WTC11 (cell line): ENCODE measurements around the gene GIPC3.

ENCODE experiments used
- FOXJ3 ChIP-seq: sonication (generic); formaldehyde crosslinking; IDR thresholded peaks from 2 replicates; pipeline ENCODE4 v1.9.0; 2021; ENCODE audit warnings: missing genetic modification reagents, mild to moderate bottlenecking, borderline replicate concordance
- FOXP1 ChIP-seq: sonication (generic); formaldehyde crosslinking; IDR thresholded peaks from 2 replicates; pipeline ENCODE4 v1.8.0; 2022; ENCODE audit warnings: missing genetic modification reagents, mild to moderate bottlenecking, moderate library complexity, borderline replicate concordance
- ZNF121 ChIP-seq: sonication (generic); formaldehyde crosslinking; IDR thresholded peaks from 2 replicates; pipeline ENCODE4 v1.8.0; 2023; ENCODE audit warnings: missing genetic modification reagents
- ZNF138 ChIP-seq: sonication (generic); formaldehyde crosslinking; conservative IDR thresholded peaks from 2 replicates; pipeline ENCODE4 v1.8.1; 2022; ENCODE audit warnings: mild to moderate bottlenecking, moderate library complexity, missing genetic modification reagents
- ZNF317 ChIP-seq: sonication (generic); formaldehyde crosslinking; IDR thresholded peaks from 2 replicates; pipeline ENCODE4 v1.8.1; 2023; ENCODE audit warnings: low read depth, mild to moderate bottlenecking, moderate library complexity, missing genetic modification reagents, borderline replicate concordance
- TF ChIP-seq, protein P1 (sequence below): fragments of 200-600 bp; IDR thresholded peaks from 2 replicates; pipeline ENCODE4 v1.8.0; 2022; ENCODE audit warnings: antibody characterized with exemption
- TF ChIP-seq, protein P2 (sequence below): sonication (generic); formaldehyde crosslinking; conservative IDR thresholded peaks from 2 replicates; pipeline ENCODE4 v1.8.1; 2022; ENCODE audit warnings: mild to moderate bottlenecking, missing genetic modification reagents
- TF ChIP-seq, protein P3 (sequence below): sonication (generic); formaldehyde crosslinking; IDR thresholded peaks from 2 replicates; pipeline ENCODE4 v1.8.0; 2022; ENCODE audit warnings: mild to moderate bottlenecking, missing genetic modification reagents
- TF ChIP-seq, protein P4 (sequence below): sonication (generic); formaldehyde crosslinking; IDR thresholded peaks from 2 replicates; pipeline ENCODE4 v1.8.0; 2023; ENCODE audit warnings: missing genetic modification reagents, mild to moderate bottlenecking, borderline replicate concordance
- TF ChIP-seq, protein P5 (sequence below): sonication (generic); formaldehyde crosslinking; IDR thresholded peaks from 2 replicates; pipeline ENCODE4 v1.8.0; 2022; ENCODE audit warnings: mild to moderate bottlenecking, missing genetic modification reagents
- TF ChIP-seq, protein P6 (sequence below): sonication (generic); formaldehyde crosslinking; IDR thresholded peaks from 2 replicates; pipeline ENCODE4 v1.8.1; 2023; ENCODE audit warnings: mild to moderate bottlenecking, missing genetic modification reagents
- TF ChIP-seq, protein P7 (sequence below): sonication (generic); formaldehyde crosslinking; IDR thresholded peaks from 2 replicates; pipeline ENCODE4 v1.8.0; 2022; ENCODE audit warnings: mild to moderate bottlenecking, missing genetic modification reagents
- TF ChIP-seq, protein P8 (sequence below): sonication (generic); formaldehyde crosslinking; IDR thresholded peaks from 2 replicates; pipeline ENCODE4 v1.8.1; 2022; ENCODE audit warnings: low read depth, mild to moderate bottlenecking, moderate library complexity, missing genetic modification reagents, borderline replicate concordance

DNA sequence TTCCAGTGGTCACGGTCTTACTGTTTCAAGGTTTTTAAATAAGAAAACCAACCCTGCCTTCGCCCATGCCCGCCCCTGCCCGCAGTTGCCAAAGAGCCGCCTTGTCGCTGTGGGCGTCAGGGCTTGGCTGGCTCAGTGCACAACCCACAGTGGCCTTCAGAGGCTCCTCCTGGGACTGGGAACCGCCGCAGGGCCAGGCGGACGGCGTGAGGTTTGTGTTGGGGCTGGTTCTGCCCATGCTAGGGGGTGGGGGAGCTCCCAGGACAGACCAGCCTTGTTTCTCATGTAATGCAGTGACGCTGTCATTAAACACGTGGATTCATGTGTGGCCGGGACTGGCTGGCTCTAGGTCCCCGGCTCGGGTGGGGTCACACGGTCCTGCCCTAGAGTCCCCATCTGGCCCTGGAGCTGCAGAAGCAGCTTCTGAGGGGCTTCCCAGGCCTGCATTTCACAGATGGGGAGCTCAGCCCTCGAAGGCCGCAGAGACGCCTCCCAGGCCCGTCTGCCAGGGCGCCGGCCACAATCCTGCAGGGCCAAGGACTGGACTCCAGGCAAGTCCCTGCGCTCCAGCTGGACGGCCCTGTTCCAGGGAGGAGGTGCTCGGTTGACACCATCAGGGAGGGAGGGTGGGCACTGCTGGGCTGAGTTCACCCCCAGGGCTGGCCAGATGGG, 48.7 kb upstream of the GIPC3 start:
- TF ChIP-seq, protein P1, sequence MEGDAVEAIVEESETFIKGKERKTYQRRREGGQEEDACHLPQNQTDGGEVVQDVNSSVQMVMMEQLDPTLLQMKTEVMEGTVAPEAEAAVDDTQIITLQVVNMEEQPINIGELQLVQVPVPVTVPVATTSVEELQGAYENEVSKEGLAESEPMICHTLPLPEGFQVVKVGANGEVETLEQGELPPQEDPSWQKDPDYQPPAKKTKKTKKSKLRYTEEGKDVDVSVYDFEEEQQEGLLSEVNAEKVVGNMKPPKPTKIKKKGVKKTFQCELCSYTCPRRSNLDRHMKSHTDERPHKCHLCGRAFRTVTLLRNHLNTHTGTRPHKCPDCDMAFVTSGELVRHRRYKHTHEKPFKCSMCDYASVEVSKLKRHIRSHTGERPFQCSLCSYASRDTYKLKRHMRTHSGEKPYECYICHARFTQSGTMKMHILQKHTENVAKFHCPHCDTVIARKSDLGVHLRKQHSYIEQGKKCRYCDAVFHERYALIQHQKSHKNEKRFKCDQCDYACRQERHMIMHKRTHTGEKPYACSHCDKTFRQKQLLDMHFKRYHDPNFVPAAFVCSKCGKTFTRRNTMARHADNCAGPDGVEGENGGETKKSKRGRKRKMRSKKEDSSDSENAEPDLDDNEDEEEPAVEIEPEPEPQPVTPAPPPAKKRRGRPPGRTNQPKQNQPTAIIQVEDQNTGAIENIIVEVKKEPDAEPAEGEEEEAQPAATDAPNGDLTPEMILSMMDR: no peak
- TF ChIP-seq, protein P2, sequence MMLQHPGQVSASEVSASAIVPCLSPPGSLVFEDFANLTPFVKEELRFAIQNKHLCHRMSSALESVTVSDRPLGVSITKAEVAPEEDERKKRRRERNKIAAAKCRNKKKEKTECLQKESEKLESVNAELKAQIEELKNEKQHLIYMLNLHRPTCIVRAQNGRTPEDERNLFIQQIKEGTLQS: no peak
- no peak for TF ChIP-seq ZNF317 (CRISPR knock-in tag)
- TF ChIP-seq, protein P3, sequence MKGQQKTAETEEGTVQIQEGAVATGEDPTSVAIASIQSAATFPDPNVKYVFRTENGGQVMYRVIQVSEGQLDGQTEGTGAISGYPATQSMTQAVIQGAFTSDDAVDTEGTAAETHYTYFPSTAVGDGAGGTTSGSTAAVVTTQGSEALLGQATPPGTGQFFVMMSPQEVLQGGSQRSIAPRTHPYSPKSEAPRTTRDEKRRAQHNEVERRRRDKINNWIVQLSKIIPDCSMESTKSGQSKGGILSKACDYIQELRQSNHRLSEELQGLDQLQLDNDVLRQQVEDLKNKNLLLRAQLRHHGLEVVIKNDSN (CRISPR knock-in tag): no peak
- TF ChIP-seq, protein P4, sequence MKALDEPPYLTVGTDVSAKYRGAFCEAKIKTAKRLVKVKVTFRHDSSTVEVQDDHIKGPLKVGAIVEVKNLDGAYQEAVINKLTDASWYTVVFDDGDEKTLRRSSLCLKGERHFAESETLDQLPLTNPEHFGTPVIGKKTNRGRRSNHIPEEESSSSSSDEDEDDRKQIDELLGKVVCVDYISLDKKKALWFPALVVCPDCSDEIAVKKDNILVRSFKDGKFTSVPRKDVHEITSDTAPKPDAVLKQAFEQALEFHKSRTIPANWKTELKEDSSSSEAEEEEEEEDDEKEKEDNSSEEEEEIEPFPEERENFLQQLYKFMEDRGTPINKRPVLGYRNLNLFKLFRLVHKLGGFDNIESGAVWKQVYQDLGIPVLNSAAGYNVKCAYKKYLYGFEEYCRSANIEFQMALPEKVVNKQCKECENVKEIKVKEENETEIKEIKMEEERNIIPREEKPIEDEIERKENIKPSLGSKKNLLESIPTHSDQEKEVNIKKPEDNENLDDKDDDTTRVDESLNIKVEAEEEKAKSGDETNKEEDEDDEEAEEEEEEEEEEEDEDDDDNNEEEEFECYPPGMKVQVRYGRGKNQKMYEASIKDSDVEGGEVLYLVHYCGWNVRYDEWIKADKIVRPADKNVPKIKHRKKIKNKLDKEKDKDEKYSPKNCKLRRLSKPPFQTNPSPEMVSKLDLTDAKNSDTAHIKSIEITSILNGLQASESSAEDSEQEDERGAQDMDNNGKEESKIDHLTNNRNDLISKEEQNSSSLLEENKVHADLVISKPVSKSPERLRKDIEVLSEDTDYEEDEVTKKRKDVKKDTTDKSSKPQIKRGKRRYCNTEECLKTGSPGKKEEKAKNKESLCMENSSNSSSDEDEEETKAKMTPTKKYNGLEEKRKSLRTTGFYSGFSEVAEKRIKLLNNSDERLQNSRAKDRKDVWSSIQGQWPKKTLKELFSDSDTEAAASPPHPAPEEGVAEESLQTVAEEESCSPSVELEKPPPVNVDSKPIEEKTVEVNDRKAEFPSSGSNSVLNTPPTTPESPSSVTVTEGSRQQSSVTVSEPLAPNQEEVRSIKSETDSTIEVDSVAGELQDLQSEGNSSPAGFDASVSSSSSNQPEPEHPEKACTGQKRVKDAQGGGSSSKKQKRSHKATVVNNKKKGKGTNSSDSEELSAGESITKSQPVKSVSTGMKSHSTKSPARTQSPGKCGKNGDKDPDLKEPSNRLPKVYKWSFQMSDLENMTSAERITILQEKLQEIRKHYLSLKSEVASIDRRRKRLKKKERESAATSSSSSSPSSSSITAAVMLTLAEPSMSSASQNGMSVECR (CRISPR knock-in tag): no peak
- TF ChIP-seq, protein P5, sequence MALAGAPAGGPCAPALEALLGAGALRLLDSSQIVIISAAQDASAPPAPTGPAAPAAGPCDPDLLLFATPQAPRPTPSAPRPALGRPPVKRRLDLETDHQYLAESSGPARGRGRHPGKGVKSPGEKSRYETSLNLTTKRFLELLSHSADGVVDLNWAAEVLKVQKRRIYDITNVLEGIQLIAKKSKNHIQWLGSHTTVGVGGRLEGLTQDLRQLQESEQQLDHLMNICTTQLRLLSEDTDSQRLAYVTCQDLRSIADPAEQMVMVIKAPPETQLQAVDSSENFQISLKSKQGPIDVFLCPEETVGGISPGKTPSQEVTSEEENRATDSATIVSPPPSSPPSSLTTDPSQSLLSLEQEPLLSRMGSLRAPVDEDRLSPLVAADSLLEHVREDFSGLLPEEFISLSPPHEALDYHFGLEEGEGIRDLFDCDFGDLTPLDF (CRISPR knock-in tag): no peak
- no peak for TF ChIP-seq FOXP1 (CRISPR knock-in tag)
- TF ChIP-seq, protein P6, sequence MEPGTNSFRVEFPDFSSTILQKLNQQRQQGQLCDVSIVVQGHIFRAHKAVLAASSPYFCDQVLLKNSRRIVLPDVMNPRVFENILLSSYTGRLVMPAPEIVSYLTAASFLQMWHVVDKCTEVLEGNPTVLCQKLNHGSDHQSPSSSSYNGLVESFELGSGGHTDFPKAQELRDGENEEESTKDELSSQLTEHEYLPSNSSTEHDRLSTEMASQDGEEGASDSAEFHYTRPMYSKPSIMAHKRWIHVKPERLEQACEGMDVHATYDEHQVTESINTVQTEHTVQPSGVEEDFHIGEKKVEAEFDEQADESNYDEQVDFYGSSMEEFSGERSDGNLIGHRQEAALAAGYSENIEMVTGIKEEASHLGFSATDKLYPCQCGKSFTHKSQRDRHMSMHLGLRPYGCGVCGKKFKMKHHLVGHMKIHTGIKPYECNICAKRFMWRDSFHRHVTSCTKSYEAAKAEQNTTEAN (CRISPR knock-in tag): no peak
- no peak for TF ChIP-seq ZNF121
- no peak for TF ChIP-seq ZNF138
- TF ChIP-seq, protein P7, sequence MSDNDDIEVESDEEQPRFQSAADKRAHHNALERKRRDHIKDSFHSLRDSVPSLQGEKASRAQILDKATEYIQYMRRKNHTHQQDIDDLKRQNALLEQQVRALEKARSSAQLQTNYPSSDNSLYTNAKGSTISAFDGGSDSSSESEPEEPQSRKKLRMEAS (CRISPR knock-in tag): no peak
- TF ChIP-seq, protein P8, sequence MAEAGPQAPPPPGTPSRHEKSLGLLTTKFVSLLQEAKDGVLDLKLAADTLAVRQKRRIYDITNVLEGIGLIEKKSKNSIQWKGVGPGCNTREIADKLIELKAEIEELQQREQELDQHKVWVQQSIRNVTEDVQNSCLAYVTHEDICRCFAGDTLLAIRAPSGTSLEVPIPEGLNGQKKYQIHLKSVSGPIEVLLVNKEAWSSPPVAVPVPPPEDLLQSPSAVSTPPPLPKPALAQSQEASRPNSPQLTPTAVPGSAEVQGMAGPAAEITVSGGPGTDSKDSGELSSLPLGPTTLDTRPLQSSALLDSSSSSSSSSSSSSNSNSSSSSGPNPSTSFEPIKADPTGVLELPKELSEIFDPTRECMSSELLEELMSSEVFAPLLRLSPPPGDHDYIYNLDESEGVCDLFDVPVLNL: no peak
- TF ChIP-seq FOXJ3 (CRISPR knock-in tag): no peak
